DOHH2 (cell line): Measurements from ENCODE around the gene GABBR1.

Source experiments
- H3F3A ChIP-seq: fragments of 200-600 bp; sonication (generic), shearing (Covaris generic); 2 replicates; pipeline ENCODE4 v1.6.0; 2016; ENCODE audit warnings: antibody characterized with exemption, mild to moderate bottlenecking; ENCODE audit not compliant: control insufficient read depth, insufficient read depth
- H3K27ac ChIP-seq: fragments of 200-600 bp; sonication (generic); 2 replicates; pipeline ENCODE4 v1.5.1; 2014; ENCODE audit warnings: low read depth, mild to moderate bottlenecking, low read length, moderate library complexity
- H3K27me3 ChIP-seq: fragments of 200-600 bp; sonication (generic); 2 replicates; pipeline ENCODE4 v1.6.1; 2014; ENCODE audit warnings: mild to moderate bottlenecking, low read length, mixed read lengths; ENCODE audit not compliant: control insufficient read depth
- H3K36me3 ChIP-seq: fragments of 200-600 bp; sonication (generic); 2 replicates; pipeline ENCODE4 v1.6.1; 2014; ENCODE audit warnings: mild to moderate bottlenecking, low read length, moderate library complexity, mixed read lengths; ENCODE audit not compliant: control insufficient read depth
- H3K4me1 ChIP-seq: fragments of 200-600 bp; sonication (generic); 2 replicates; pipeline ENCODE4 v1.6.1; 2014; ENCODE audit warnings: mild to moderate bottlenecking, low read length, mixed read lengths; ENCODE audit not compliant: control insufficient read depth
- H3K4me2 ChIP-seq: fragments of 200-600 bp; sonication (generic); 2 replicates; pipeline ENCODE4 v1.6.0; 2014; ENCODE audit warnings: mild to moderate bottlenecking, low read length, moderate library complexity
- H3K4me3 ChIP-seq: fragments of 200-600 bp; sonication (generic); 2 replicates; pipeline ENCODE4 v1.5.1; 2014; ENCODE audit warnings: mild to moderate bottlenecking, low read length, mixed read lengths
- H3K79me2 ChIP-seq: fragments of 200-600 bp; sonication (generic); 2 replicates; pipeline ENCODE4 v1.6.1; 2014; ENCODE audit warnings: mild to moderate bottlenecking, low read length, mixed read lengths; ENCODE audit not compliant: control insufficient read depth
- H3K9me2 ChIP-seq: fragments of 200-600 bp; sonication (generic); replicated peaks from 2 replicates; pipeline ENCODE4 v1.6.1; 2014; ENCODE audit warnings: mild to moderate bottlenecking, low read length, mixed read lengths; ENCODE audit not compliant: control insufficient read depth
- H3K9me3 ChIP-seq: fragments of 200-600 bp; sonication (generic); 2 replicates; pipeline ENCODE4 v1.6.1; 2014; ENCODE audit warnings: antibody characterized with exemption, low read length, mixed read lengths; ENCODE audit not compliant: control insufficient read depth, insufficient read depth
- H4K20me1 ChIP-seq: fragments of 200-600 bp; sonication (generic); 2 replicates; pipeline ENCODE4 v1.6.0; 2014; ENCODE audit warnings: low read depth, mild to moderate bottlenecking, antibody characterized with exemption, low read length, moderate library complexity; ENCODE audit not compliant: control insufficient read depth, insufficient read depth
- EZH2phosphoT487 ChIP-seq: fragments of 200-600 bp; sonication (generic); IDR thresholded peaks from 2 replicates; pipeline ENCODE4 v1.6.1; 2017; ENCODE audit warnings: borderline replicate concordance, mild to moderate bottlenecking, antibody characterized with exemption, low read length, moderate library complexity, mixed read lengths
- TF ChIP-seq, protein P1 (sequence below): fragments of 200-600 bp; sonication (generic); IDR thresholded peaks from one replicate; pipeline ENCODE4 v1.5.1; 2014; ENCODE audit warnings: antibody characterized with exemption, mild to moderate bottlenecking, low read depth, low read length; ENCODE audit not compliant: poor library complexity, severe bottlenecking

The GABBR1 gene

DNA sequence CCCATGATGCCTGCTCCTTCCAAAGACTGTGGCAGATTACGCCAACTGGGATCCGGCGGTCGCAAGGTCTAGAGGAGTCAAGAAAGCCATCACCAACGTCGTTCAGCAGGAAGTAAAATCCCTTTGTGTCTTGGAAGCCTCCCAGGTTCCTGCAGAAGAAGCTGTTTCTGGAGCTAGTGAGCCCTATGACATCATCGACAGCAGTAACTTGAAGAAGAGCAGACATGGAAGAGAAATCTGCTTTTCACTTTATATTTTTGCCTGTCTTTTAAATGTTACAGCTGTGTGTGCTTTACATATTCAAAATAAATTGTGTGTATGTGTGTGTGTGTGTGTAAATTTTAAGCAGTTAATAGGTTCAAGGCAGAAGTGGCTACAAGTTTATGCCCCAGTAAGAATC is 55.4 kb downstream of the GABBR1 start:
- H3K27me3 ChIP-seq = no peaks in the 10 kb centered on the region
- TF ChIP-seq, protein P1, sequence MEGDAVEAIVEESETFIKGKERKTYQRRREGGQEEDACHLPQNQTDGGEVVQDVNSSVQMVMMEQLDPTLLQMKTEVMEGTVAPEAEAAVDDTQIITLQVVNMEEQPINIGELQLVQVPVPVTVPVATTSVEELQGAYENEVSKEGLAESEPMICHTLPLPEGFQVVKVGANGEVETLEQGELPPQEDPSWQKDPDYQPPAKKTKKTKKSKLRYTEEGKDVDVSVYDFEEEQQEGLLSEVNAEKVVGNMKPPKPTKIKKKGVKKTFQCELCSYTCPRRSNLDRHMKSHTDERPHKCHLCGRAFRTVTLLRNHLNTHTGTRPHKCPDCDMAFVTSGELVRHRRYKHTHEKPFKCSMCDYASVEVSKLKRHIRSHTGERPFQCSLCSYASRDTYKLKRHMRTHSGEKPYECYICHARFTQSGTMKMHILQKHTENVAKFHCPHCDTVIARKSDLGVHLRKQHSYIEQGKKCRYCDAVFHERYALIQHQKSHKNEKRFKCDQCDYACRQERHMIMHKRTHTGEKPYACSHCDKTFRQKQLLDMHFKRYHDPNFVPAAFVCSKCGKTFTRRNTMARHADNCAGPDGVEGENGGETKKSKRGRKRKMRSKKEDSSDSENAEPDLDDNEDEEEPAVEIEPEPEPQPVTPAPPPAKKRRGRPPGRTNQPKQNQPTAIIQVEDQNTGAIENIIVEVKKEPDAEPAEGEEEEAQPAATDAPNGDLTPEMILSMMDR = no peak
- TF ChIP-seq EZH2phosphoT487 = no peak
- H3K9me3 ChIP-seq = no peaks in the 10 kb centered on the region

DNA sequence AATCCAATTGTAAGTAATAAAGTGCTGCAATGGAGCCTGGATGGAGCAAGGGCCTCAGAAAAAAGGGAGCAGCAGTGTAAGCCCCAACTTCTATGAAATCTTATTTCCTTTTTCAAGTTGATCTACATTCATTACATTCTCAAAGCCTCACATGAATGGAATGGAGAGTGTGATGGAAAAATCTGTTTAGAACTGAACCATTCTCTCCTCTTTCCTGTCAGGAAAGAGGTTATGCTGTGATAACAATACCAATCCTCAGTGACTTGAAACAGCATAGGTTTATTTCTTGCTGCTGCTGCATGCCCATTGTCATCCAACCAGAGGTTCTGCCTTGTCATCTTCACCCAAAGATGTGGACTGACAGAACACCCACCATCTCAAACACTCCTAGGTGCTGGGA is 56.9 kb downstream of the GABBR1 start:
- Histone ChIP-seq H3K36me3 (no peaks in the 10 kb centered on the region), H3F3A (no peaks in the 10 kb centered on the region), H3K4me3 (no peak overlapping the region), H3K9me3 (no peaks in the 10 kb centered on the region), H3K4me1 (no peaks in the 10 kb centered on the region), H3K27ac (no peak overlapping the region), H4K20me1 (no peaks in the 10 kb centered on the region), H3K79me2 (no peaks in the 10 kb centered on the region), H3K27me3 (no peaks in the 10 kb centered on the region), H3K4me2 (no peak overlapping the region), H3K9me2 (no peaks in the 10 kb centered on the region)
- TF ChIP-seq, protein P1 = no peak
- TF ChIP-seq EZH2phosphoT487 = no peak

More for the DNA sequence above, 55.4 kb downstream of the GABBR1 start:
- no peaks in the 10 kb centered on the region for H3K36me3 ChIP-seq
- no peaks in the 10 kb centered on the region for H3K79me2 ChIP-seq
- H3F3A ChIP-seq = no peaks in the 10 kb centered on the region
- H3K27ac ChIP-seq = no peak overlapping the region
- no peaks in the 10 kb centered on the region for H3K9me2 ChIP-seq
- no peak overlapping the region for H3K4me2 ChIP-seq
- H4K20me1 ChIP-seq = no peaks in the 10 kb centered on the region
- no peak overlapping the region for H3K4me3 ChIP-seq
- H3K4me1 ChIP-seq = no peaks in the 10 kb centered on the region

DNA sequence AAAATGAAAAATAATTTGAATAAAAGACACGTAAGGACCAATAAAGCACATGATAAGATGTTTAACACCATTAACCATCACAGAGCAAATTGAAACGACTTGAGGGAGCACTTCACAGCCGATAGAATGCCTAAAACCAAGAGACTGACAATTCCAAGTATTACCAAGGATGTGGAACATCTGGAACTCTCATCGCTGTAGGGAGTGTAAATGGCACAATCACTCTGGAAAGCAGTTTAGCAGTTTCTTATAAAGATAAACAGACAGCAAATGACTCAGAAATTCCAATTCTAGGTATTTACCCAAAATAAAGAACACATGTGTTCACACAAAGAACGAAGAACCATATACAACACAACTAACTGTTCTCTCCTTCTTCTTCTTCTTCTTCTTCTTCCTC is 65.0 kb downstream of the GABBR1 start:
- Histone ChIP-seq H3F3A (no peaks in the 10 kb centered on the region), H3K4me3 (no peak overlapping the region), H3K4me2 (no peak overlapping the region), H3K27ac (no peak overlapping the region), H3K9me3 (no peaks in the 10 kb centered on the region), H3K36me3 (no peaks in the 10 kb centered on the region), H3K4me1 (peaks cover 5% of the 10 kb centered on the region; the same call in 1 of the 2 replicates), H3K79me2 (no peaks in the 10 kb centered on the region), H3K27me3 (no peaks in the 10 kb centered on the region; the same call in 1 of the 2 replicates), H4K20me1 (no peaks in the 10 kb centered on the region), H3K9me2 (no peaks in the 10 kb centered on the region)
- no peak for TF ChIP-seq EZH2phosphoT487
- TF ChIP-seq, protein P1 = no peak
